Measurements from ENCODE around the gene EML5.

- TF ChIP-seq, protein P1, sequence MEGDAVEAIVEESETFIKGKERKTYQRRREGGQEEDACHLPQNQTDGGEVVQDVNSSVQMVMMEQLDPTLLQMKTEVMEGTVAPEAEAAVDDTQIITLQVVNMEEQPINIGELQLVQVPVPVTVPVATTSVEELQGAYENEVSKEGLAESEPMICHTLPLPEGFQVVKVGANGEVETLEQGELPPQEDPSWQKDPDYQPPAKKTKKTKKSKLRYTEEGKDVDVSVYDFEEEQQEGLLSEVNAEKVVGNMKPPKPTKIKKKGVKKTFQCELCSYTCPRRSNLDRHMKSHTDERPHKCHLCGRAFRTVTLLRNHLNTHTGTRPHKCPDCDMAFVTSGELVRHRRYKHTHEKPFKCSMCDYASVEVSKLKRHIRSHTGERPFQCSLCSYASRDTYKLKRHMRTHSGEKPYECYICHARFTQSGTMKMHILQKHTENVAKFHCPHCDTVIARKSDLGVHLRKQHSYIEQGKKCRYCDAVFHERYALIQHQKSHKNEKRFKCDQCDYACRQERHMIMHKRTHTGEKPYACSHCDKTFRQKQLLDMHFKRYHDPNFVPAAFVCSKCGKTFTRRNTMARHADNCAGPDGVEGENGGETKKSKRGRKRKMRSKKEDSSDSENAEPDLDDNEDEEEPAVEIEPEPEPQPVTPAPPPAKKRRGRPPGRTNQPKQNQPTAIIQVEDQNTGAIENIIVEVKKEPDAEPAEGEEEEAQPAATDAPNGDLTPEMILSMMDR (tag by site-specific recombination; IDR thresholded peaks at IDR 0.05) = no peak
- no peak for TF ChIP-seq ZNF561 (tag by site-specific recombination; IDR thresholded peaks at IDR 0.05; ENCODE audit: borderline replicate concordance)
Measured at GRCh38 chr14:88770736-88771135, 22.0 kb downstream of the EML5 start.

All from HEK293 (cell line).